HCT116 (cell line): ENCODE results near the gene MRFAP1.

Source experiments
- CTCF ChIP-seq, 3 experiments: fragments of 200-600 bp in 1 of 3; sonication (generic) in 1 of 3; IDR thresholded peaks in 2 of 3; conservative IDR thresholded peaks in 1 of 3; 2 replicates each; pipeline ENCODE4 v1.5.1; 2012 to 2017; ENCODE audit warnings: low read depth in 2 of 3, low read length in 2 of 3, antibody characterized with exemption in 1 of 3, borderline replicate concordance in 1 of 3, control low read depth in 1 of 3, mild to moderate bottlenecking in 1 of 3, mixed read lengths in 1 of 3, mixed run types in 1 of 3, moderate library complexity in 1 of 3; ENCODE audit not compliant: insufficient read depth in 1 of 3
- EZH2 ChIP-seq: fragments of 200-600 bp; sonication (generic); IDR thresholded peaks from 2 replicates; pipeline ENCODE4 v1.6.1; 2017; ENCODE audit warnings: antibody characterized with exemption, mixed run types
- EZH2phosphoT487 ChIP-seq: fragments of 200-600 bp; IDR thresholded peaks from 2 replicates; pipeline ENCODE4 v1.6.1; 2018; ENCODE audit warnings: antibody characterized with exemption, borderline replicate concordance
- JUND ChIP-seq: IDR thresholded peaks from 2 replicates; pipeline ENCODE4 v1.6.1; 2012
- MAX ChIP-seq: IDR thresholded peaks from 2 replicates; pipeline ENCODE4 v1.6.1; 2012
- POLR2A ChIP-seq: IDR thresholded peaks from 2 replicates; pipeline ENCODE4 v1.7.0; 2011; ENCODE audit warnings: borderline replicate concordance; ENCODE audit not compliant: insufficient read depth, insufficient read length; ENCODE audit errors: extremely low read depth
- POLR2AphosphoS5 ChIP-seq: IDR thresholded peaks from 2 replicates; pipeline ENCODE4 v1.6.1; 2011; ENCODE audit warnings: mild to moderate bottlenecking, low read depth, low read length, moderate library complexity
- REST ChIP-seq: IDR thresholded peaks from 2 replicates; pipeline ENCODE4 v1.6.1; 2012; ENCODE audit warnings: low read depth
- SIN3A ChIP-seq: IDR thresholded peaks from 2 replicates; pipeline ENCODE4 v1.6.1; 2012; ENCODE audit warnings: low read depth
- TCF7L2 ChIP-seq: IDR thresholded peaks from 2 replicates; pipeline ENCODE4 v1.7.0; 2011; ENCODE audit warnings: borderline replicate concordance, inconsistent platforms; ENCODE audit not compliant: insufficient read depth, insufficient read length; ENCODE audit errors: extremely low read depth
- YY1 ChIP-seq: IDR thresholded peaks from 2 replicates; pipeline ENCODE4 v1.6.1; 2011; ENCODE audit warnings: low read length, low read depth, moderate library complexity, mild to moderate bottlenecking; ENCODE audit not compliant: insufficient replicate concordance; ENCODE audit errors: extremely low read depth
- ZBTB33 ChIP-seq: IDR thresholded peaks from 2 replicates; pipeline ENCODE4 v1.6.1; 2011; ENCODE audit warnings: mild to moderate bottlenecking, low read length, moderate library complexity; ENCODE audit not compliant: insufficient replicate concordance; ENCODE audit errors: extremely low read depth
- ZFX ChIP-seq: fragments of 450-650 bp; IDR thresholded peaks from 2 replicates; pipeline ENCODE4 v1.6.1; 2017

- TF ChIP-seq MAX = no peak
- no peak for TF ChIP-seq POLR2AphosphoS5
- no peak for TF ChIP-seq TCF7L2
- TF ChIP-seq CTCF (IDR thresholded peaks at IDR 0.05 in 2 of 3, conservative IDR thresholded peaks at IDR 0.05 in 1 of 3; ENCODE audit: borderline replicate concordance in 1 of 3, insufficient read depth in 1 of 3, low read depth in 2 of 3, low read length in 2 of 3) = no peak
- no peak for TF ChIP-seq YY1
- TF ChIP-seq JUND = no peak
- TF ChIP-seq EZH2phosphoT487 = no peak
- no peak for TF ChIP-seq POLR2A
- TF ChIP-seq REST = no peak
- TF ChIP-seq SIN3A = no peak
- TF ChIP-seq EZH2 = no peak
- TF ChIP-seq ZFX = no peak
- no peak for TF ChIP-seq ZBTB33
These were observed 18.2 kb downstream of the MRFAP1 start for GRCh38 chr4:6658597-6659075.
